Measurements from ENCODE around the gene ASCL3. TPM values are rescaled to one million over a fixed set of nuclear protein-coding genes. Genes with fewer than 3 reads are reported as not detected.

The ASCL3 gene
- total and polyA plus RNA-seq, 2 of the 8 experiments (the other 6 are each of a cell fraction or from before 2014, with no cell fraction given), result not detected

DNA sequence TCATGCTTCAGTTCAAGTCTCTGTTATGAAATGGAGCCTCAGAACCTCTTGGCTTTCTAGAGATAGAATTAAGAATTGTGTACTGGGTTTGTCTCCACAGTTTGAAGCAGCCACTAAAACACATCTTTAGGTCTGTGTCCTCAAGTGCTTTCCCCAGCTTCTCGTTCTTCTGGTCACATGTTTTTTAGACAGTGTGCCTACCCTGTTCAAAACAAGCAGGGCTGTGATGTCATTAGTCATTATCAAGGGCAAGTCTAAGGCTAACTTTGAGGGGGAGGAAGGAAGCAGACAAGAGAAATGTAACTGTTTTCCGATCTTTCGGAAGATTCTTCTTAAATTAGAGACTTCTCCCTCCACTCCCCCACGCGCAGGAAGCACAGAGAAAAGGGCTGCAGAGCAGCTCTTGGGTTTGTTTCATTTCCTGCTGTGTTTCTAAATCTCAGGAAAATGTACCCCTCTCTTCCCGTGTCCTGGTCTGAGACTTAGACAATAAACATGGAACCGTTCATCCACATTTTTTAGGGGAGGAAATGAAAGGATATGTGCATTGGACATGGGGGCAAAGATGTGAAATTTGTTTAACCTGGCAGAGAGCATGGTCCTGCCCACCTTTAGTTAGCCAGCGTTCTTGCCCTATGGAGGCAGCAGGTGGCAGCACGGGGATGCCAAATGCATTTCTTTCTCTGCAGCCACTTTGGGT, 28.7 kb downstream of the ASCL3 start:
- Histone ChIP-seq H4K91ac (replicated peaks; ENCODE audit: insufficient read length, low read length) (no peak overlapping the region), H3K27ac (ENCODE audit: low read depth, low read length) (no peak overlapping the region), H3K9ac (replicated peaks in 1 of 4; ENCODE audit: extremely low read depth in 1 of 4, low read depth in 3 of 4, low read length in 3 of 4) (no peak overlapping the region), H2BK5ac (ENCODE audit: low read depth, low read length) (no peak overlapping the region), H2AFZ (ENCODE audit: low read length) (no peak overlapping the region), H2BK20ac (ENCODE audit: low read length) (no peak overlapping the region), H2BK12ac (ENCODE audit: low read depth, low read length) (no peak overlapping the region), H3K36me3 (ENCODE audit: control insufficient read depth in 2 of 4, insufficient read depth in 4 of 4, low read length in 3 of 4) (peaks cover 11 to 31% (median 24%) of the 10 kb centered on the region in 4 experiments; a peak in 7 of 8 replicates), H3K9me3 (ENCODE audit: insufficient read depth in 2 of 2, low read depth in 1 of 2, low read length in 1 of 2) (no peaks in the 10 kb centered on the region), H3K79me2 (ENCODE audit: control insufficient read depth in 1 of 2, insufficient read depth in 2 of 2, low read length in 2 of 2) (peaks cover 0 to 5% of the 10 kb centered on the region in 2 experiments; a peak in 1 of 4 replicates), H3K4me2 (ENCODE audit: insufficient read depth in 1 of 2, low read depth in 2 of 2, low read length in 2 of 2) (no peak overlapping the region), H2AK5ac (ENCODE audit: low read depth, low read length) (no peak overlapping the region), H2BK15ac (ENCODE audit: low read length) (no peak overlapping the region), H3K4me1 (replicated peaks in 1 of 4; ENCODE audit: control insufficient read depth in 3 of 4, insufficient read depth in 4 of 4, low read length in 3 of 4) (peaks cover 0 to 13% (median 4%) of the 10 kb centered on the region in 4 experiments; a peak in 6 of 7 replicates), H3K23me2 (ENCODE audit: low read depth, low read length) (peaks cover 10% of the 10 kb centered on the region; the same call in 1 of the 2 replicates), H3K56ac (replicated peaks; ENCODE audit: insufficient read length, low read depth, low read length) (no peak overlapping the region), H3K4me3 (ENCODE audit: extremely low read depth in 1 of 4, insufficient read depth in 2 of 4, low read depth in 3 of 4, low read length in 4 of 4) (no peak overlapping the region), H4K5ac (ENCODE audit: insufficient read length, low read depth, low read length) (no peak overlapping the region), H4K20me1 (replicated peaks in 1 of 2; ENCODE audit: control insufficient read depth in 1 of 2, insufficient read depth in 2 of 2, low read length in 2 of 2) (peaks cover 0 to 1% of the 10 kb centered on the region in 2 experiments), H4K8ac (ENCODE audit: extremely low read depth, insufficient read depth, low read length) (no peak overlapping the region), H3K23ac (ENCODE audit: insufficient read length) (no peak overlapping the region), H3K79me1 (ENCODE audit: low read depth, low read length) (no peaks in the 10 kb centered on the region), H3K18ac (ENCODE audit: extremely low read depth, low read length) (no peak overlapping the region), H3K14ac (ENCODE audit: insufficient read length) (no peak overlapping the region), H2BK120ac (replicated peaks; ENCODE audit: low read depth, low read length) (no peak overlapping the region), H3K27me3 (replicated peaks in 1 of 4; ENCODE audit: control insufficient read depth in 3 of 4, extremely low read depth in 1 of 4, insufficient read depth in 3 of 4, low read length in 3 of 4) (peaks cover 0 to 10% (median 3%) of the 10 kb centered on the region in 4 experiments; a peak in 3 of 7 replicates), H3K4ac (replicated peaks; ENCODE audit: insufficient read length, low read depth, low read length) (no peak overlapping the region)
- DNase-seq (ENCODE audit: low read depth in 1 of 2, low spot score in 2 of 2) (peak in 1 of 2 experiments; percentile 64), FAIRE-seq (peak; percentile 81)
- 66% methylated on average over 9 of the region's 9 CpGs; no CpG with 5 or more reads in 1 of the 2 experiments for WGBS, 2 experiments (ENCODE audit: extremely low coverage in 1 of 2, insufficient coverage in 1 of 2, insufficient read length in 1 of 2, insufficient replicate concordance in 2 of 2, low coverage in 1 of 2, low lambda C conversion rate in 2 of 2, missing lambda C conversion rate in 1 of 2)
- POLR2A ChIA-PET (ENCODE audit: partially characterized antibody), result interaction anchor here (0.8 to 1.8 kb wide), 3 partner anchors 17 to 50 kb away, joined by 3 to 5 read pairs (median 3); partner anchors contain the start of gene TMEM9B
- CTCF ChIA-PET (ENCODE audit: partially characterized antibody), result interaction anchor here (0.7 to 5.8 kb wide), 20 partner anchors 9 to 249 kb away, joined by 3 to 66 read pairs (median 4); partner anchors contain the start of genes ASCL3 and C11orf16
- no peak for TF ChIP-seq CBX8 (IDR thresholded peaks at IDR 0.05; ENCODE audit: borderline replicate concordance, low read depth, low read length)
- TF ChIP-seq GABPA (IDR thresholded peaks at IDR 0.05; ENCODE audit: borderline replicate concordance, insufficient read depth, low read length), result no peak
- TF ChIP-seq EP300 (IDR thresholded peaks at IDR 0.05; ENCODE audit: borderline replicate concordance in 1 of 2, low read depth in 2 of 2, low read length in 2 of 2), result no peak
- TF ChIP-seq, protein P1, sequence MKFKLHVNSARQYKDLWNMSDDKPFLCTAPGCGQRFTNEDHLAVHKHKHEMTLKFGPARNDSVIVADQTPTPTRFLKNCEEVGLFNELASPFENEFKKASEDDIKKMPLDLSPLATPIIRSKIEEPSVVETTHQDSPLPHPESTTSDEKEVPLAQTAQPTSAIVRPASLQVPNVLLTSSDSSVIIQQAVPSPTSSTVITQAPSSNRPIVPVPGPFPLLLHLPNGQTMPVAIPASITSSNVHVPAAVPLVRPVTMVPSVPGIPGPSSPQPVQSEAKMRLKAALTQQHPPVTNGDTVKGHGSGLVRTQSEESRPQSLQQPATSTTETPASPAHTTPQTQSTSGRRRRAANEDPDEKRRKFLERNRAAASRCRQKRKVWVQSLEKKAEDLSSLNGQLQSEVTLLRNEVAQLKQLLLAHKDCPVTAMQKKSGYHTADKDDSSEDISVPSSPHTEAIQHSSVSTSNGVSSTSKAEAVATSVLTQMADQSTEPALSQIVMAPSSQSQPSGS (IDR thresholded peaks at IDR 0.05; ENCODE audit: low read length), result no peak
- no peak for TF ChIP-seq PHF8 (conservative IDR thresholded peaks at IDR 0.05; ENCODE audit: low read depth, low read length)
- no peak for TF ChIP-seq TCF12 (IDR thresholded peaks at IDR 0.05; ENCODE audit: low read depth, low read length)
- TF ChIP-seq NANOG (IDR thresholded peaks at IDR 0.05; ENCODE audit: insufficient read depth, low read depth, low read length, poor library complexity, severe bottlenecking), result no peak
- no peak for TF ChIP-seq BRCA1 (IDR thresholded peaks at IDR 0.05; ENCODE audit: low read depth, low read length)
- TF ChIP-seq TAF1 (IDR thresholded peaks at IDR 0.05; ENCODE audit: low read depth, low read length), result no peak
- no peak for TF ChIP-seq RFX5 (IDR thresholded peaks at IDR 0.05; ENCODE audit: borderline replicate concordance, low read depth, low read length)

Data from H1 (cell line).